ENCODE data around the gene PSMD3.

PSMD3 gene

DNA sequence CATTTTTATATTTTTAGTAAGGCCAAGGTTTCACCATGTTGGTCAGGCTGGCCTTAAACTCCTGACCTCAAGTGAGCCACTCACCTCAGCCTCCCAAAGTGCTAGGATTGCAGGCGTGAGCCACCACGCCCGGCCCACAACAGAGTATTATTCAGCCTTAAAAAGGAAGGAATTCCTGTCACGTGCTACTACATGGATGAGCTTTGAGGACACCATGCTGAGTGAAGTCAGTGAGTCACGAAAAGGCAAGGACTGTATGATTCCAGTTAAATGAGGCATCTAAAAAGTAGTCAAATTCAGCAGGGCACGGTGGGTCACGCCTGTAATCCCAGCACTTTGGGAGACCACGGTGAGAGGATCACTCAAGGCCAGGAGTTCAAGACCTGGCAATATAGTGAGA, 44.3 kb downstream of the PSMD3 start:
- no peak for DNase-seq

DNA sequence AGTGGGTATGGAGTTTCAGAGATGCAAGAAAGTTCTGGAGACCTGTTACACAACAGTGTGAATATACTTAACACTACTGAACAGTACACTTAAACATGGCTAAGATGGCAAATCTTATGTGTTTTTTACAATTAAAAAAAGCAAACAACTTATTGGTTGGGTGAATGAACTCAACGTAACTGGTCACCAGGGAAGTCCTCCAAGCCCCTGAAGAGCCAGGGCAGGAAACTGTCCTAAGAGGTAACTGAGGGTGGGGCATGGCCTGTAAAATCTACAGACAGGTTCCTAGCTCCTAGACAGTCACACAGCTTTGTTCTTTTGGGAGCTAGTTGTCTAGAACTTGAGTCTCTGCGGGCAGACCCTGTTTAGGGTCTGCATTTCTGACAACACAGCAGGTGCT, 45.0 kb downstream of the PSMD3 start:
- no peak for DNase-seq

DNA sequence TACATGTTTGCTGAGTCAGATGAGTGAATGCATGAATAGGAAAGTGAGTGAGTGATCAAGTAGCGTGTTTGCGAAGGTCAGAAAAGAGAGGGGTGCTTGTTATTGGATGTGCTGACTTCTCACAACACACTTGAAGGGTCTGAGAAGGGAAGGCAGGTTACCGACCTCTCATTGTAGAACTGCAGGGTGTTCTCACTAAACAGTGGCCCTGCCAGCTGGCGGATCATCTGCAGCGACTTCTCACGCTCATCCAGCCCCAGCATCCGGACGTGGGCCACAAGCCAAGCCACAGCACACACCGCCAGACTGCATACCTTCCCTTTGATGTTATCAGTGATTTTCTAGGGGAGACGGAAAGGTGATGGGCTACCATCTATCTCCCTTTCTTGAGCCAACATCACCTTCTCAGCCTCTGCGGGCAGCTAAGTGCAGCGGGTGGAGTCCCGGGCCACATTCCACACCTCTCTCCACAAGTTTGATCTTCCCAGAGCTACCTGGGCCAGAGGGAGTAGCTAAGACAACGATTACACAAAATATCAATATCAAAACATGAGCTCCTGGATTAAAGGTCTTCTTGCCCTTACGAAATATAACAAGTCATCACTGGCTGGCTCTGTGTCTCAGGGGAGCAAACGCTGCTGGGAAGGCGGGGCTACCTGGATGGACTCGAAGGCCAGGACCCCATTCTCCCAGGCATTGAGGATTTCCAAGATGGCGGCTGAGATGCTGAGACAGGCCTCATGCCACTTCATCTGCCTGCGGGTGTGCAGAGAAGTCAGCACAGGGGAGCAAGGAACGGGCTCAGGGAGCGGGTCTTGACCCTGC, 45.6 kb downstream of the PSMD3 start:
- DNase-seq, result no peak

DNA sequence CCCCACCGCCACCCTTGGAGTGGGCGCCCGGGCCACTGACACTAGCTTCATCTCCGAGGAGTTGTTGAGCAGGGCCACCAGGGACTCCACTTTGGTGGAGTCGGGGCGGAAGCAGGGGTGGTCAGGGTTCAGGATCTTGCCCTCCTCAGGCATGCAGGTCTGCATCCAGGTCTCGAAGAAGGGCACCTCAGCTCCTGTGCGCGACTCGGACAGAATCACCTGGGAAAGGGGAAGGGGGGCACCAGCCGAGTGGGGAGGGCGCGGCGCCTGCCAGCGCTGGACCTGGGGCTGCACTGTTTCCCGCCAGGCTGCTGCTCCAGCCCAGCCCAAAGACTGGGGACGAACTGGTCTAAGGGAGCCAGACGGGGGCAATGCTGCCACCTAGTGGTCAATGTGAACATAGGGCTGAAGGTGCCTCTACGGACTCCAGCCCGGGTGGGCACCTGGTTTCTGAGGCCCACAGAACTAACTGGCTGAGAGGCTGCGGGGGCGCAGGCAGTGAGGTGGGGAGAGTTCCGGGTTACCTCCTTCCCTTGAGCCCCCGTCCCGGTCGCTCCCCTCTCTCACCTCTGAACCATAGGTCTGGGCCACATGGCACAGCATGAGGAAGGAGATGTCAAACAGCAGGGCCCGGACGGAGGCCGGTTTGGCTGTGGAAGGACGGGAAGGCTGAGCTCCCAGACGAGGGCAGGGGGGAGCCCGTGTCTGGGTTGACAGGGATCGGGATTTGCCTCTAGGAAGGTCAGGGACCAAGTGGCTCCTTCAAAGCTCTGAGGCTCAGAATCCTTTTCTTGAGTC, 46.4 kb downstream of the PSMD3 start:
- peak; percentile 75 to 79 for DNase-seq

DNA sequence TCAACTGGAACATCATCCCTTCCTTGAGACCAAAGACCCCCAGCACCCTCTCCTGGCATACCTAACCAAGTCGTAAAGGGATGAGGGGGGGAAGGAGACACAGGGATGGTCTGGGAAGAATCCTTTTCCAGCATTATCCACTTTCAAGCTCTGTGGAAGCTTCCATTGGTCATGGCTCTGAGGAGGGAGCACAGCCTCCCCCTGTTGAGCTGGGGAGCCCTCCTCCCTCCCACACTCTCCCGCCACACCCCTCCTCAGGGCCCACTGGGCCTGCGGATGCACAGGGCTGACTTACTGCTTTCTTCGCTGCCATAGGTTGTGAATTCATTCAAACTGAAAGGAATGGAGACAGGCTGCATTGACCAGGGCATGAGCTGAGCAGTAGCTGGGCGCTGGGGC, 47.0 kb downstream of the PSMD3 start:
- no peak for DNase-seq

DNA sequence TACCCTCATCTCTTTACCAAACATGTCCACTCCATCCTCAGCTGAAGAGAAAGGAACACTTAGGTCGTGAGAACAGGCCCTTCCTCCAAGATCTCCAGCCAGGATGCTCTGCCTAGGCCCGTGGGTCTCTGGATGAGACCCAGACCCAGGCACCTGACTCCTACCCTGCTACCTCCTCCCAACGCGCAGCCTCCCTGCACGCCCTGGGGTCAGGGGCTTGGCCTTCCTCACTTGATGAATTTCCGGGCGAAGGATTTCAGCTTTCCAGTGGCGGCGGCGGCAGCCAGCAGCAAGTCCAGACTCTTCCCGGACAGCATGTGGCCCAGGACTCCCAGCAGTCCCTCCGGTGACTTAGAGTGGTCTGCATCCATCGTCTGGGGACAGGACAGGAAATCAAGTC, 48.0 kb downstream of the PSMD3 start:
- no peak for DNase-seq

DNA sequence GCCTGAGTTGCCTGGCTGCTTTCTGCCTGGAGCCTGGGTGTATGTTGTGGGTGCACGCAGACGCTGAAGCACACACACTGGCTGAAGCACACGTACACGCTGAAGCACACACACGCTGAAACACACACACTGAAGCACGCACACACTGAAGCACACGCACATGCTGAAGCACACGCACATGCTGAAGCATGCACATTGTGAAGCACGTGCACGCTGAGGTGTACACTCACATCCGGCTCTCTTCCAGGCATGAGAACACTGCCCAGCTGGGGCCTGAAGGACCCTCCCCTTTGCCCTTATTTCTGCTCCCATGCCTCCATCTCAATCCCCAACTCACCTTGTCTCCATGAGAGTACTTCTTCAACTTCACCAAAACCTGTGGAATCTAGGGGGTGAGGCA, 51.1 kb downstream of the PSMD3 start:
- no peak for DNase-seq

DNA sequence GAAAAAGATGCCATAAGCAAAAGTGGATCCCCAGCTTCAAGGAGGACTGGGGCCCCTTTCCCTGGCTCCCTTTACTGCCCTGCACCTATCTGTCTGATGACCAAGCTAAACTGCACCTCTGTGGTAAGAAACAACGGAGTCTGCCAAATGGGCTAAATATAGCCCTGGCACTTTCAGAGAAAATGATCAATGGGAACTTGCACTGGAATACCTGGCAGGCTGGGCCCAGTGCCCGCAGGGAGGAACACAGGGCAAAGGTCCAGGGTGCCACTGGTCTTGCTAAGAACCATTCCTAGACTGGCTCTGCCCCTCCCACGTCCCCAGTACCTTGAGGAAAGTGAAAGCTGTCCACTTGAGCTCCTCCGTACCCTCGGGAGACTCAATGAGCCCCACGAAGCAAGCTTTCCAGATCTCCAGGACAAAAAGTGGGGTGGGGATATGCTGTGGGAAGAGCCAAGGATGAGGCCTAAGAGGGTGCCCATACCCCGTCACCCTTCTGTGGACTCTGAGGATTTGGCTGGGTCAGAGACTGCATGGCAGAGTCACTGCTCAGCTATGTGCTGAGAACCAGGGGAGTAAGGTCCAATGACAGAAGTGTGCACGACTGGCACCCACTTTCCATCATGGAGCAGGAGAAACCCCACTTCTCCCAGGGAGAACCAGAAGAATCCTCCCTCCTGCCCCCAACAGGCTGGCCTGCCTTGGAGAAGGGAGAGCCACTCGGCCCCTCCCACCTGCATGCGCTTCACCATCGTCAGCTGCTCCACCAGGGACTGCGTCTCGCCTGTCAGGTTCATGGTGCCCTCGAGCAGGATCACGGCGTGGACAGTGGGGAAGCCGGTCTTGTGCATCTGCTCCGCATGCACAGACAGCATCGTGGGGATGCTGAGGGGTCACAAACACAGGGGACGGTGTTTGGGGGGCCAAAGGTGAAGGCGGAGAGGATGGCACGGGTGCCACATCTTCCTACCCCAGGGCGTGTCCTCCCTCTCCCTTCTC, 52.0 kb downstream of the PSMD3 start:
- no peak for DNase-seq

DNA sequence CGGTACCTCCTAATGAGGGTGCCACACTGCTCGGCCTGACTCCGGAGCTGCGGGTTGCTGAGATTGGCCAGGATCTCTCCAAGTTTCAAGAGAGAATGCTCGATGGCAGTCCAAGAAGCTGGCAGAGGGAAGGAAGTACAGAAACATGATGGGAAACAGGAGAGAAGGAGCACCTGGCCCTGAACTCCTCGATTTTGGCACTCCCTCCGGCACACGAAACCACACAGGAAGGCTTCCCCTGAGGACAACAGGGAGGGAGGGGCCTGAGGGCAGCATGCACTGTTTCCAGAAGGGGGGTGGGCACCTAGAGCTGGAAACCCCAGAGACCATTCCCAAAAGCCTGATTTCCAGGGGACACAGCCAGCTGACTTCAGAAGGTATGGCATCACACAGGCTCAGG, 52.7 kb downstream of the PSMD3 start:
- DNase-seq, result no peak

DNA sequence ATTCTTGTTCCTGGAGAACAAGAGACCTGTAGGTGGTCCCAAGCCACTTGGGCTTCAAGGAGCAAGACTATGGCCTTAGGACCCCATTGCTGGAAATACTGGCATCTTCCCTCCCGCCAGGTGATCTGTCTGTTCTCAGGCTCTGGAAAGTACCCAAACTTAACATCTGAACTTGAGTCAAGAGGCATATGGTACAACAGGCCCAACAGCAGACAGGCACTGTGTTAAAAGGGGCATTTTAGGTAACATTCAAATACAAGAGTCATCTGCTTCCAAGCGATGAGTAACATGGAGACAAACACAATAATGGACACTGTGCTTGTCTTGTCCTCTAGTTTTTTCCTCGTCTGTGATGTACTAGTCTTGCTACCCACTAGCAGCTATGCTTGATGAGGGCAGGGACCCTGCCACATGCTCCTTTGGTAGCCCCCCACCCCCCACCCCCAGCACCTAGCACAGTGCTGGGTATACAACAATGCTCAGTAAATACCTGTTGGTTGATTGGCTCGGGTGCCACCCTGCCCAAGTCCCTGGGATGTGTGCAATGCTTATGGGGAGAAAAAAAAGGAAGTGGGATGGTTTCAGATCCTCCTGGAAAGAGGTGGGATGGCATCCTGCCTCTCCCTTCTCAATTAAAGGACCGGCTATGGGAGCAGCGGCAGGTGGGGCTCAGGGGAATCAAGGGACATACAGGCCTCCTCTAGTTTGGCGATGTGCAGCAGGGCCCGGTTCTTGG, 54.0 kb downstream of the PSMD3 start:
- DNase-seq, result no peak

DNA sequence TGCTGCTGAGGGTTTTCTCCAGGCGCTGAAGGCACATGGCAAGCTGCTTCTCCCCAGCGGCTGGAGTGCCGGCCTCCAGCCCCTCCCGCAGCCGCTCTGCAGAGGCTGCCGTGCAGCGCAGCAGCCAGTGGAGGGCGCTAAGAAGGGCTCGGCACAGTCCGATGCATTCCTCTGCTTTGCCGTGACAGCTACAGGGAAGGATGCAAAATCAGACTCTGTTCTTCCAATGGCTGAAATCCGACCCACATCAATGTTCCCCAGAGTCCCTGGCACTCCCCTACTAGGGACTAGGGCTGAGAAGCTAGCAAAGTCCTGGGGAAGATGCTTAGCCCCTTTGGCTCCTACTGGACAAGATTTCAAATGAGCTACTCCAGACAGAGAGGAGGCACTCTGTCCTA, 54.6 kb downstream of the PSMD3 start:
- peak in 1 of 2 experiments; percentile 34 for DNase-seq

DNA sequence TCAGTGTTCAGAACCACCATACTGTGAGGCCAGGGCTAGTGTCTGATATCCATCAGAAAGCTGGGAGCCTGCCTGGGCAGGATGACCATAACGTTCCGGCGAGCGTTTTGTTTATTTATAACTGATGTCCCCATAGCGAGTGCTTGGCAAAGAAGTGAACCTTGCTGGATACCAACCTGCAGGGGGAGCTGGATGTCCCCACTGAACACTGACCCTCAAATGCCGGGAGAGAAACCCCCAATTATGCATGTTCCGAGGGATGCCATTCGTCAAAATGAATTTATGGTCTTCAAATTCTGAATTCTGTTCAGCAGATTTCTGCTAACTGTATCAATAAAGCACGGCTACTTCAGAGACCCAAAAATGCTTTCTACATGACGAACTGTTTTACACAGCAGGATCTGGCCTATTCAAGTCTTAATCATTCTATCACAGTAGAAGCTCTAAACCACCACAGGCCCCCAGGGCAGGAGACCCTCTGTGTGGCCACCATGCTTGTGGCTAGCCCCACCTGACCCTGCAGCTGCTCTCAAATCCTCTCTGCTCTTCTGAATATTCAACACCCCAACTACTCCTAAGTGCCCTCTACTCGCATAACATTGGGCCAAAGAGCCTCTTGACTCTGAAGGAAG, 58.4 kb downstream of the PSMD3 start:
- no peak for DNase-seq

DNA sequence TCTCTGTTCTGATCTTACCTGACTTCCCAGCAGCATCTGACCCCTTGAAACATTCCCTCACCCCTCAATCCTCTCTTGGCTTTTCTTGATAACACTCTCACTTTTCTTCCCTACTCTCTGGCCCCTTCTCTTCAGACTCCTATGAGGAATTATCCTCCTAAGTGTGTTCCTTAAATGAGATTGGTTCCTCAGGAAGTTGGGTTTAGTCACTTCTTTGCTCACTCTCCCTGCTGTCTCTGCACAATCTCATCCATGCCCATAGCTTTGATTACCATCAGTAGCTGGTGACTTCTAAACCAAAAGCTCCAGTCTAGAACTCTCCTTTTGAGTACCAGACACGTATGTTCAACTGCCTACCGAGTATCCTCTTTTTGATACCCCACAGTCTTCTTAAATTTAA, 60.6 kb downstream of the PSMD3 start:
- DNase-seq, result no peak

All from NCI-H524 (cell line).